HG03196 (cell line): Measurements from ENCODE around the gene NDUFB1.

Experiments
- ATAC-seq: cut with Tn5 transposase; IDR thresholded peaks from one replicate; pipeline ENCODE4 v1.9.1; 2021; ENCODE audit not compliant: unreplicated experiment

The NDUFB1 gene

DNA sequence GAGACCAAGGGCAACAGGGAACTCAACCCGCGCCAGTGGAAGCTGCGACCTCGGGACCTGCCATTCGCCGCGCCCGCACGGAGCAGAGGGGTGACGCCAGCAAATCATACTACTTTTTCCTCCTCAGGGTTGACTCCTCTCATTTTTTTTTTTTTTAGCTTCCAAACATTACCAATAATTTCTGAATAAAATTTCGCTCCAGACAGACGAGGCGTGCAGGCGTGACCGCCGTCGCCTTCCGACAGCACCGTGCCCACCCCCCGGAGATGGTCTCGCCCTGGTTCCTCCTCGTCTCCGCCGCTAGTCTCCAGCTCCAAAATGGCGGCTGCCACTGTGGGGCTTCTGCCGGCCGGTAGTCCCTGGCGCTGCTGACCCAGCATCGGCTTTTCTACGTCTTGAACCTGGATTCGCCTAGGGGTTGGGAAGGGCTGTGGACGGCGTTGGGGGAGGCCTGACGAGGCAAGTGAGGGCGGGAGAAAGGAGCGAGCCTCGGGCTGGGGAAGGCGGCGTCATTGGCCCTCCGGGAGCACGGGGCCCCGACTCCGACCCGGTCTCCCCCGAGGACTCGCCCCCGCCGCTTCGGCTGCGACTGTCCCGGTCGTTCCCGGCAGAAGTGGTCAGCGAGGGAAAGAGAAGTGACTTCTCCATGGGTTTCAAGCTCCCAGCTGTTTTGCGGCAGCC, at the start of gene NDUFB1, which contains the start of gene CPSF2:
Gene NDUFB1 (minus strand): TSS at position 37 of the 681 bp plus-strand sequence. CDS start 4,069 bp downstream, outside the sequence.
Gene CPSF2 (plus strand): TSS at position 300 of the 681 bp plus-strand sequence. CDS start 9,016 bp downstream, outside the sequence.
- ATAC-seq: peak; percentile 85

DNA sequence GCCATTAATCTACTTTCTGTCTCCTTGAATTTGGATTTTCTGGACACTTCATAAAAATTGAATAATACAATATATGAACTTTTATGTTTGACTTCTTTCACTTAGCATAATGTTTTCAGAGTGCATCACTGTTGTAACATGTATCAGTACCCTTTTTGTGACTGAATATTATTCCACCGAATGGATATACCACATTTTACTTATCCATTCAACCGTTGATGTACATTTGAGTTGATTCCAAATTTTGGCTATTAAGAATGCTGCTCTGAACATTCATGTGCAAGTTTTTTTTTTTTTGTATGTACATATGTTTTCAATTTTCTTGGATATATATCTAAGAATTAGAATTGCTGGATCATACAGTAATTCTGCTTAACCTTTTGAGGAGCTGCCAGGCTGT, 43.5 kb upstream of the NDUFB1 start:
- no peak for ATAC-seq

DNA sequence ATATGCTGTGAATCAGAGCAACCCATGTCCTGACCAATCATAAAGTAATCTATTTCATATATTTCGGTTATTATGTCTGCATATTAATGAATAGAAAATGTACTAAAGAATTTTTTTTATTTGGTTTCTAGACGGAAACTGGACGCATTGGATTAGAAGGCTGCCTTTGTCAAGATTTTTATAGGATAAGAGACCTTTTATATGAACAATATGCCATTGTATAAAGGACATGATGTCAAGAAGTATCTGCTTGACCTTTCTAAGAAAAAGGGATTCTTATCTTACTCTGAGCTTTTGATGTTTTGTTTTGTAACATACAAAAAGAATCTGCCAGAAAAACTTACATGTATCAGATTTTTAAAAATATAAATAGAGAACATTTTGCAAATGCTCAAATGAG, 40.0 kb upstream of the NDUFB1 start:
- ATAC-seq: no peak

DNA sequence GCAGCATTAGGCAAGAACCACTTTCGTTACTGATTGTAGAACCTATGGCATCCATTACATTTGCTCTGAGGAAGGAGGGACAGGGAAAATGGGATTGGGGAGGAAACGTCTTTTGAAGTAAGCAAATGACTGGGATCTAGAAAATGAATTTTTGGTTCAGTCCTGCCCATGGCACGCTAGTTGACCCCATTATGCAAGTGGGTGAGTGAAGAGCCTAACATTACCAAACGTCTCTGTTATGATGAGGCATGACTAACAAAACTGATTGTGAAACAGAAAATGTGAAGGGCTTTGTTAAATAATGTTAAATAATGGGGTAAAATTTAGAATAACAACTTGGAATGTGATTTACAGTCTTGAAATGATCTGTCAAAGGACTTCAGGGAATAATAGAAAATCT, 39.1 kb upstream of the NDUFB1 start:
- no peak for ATAC-seq

DNA sequence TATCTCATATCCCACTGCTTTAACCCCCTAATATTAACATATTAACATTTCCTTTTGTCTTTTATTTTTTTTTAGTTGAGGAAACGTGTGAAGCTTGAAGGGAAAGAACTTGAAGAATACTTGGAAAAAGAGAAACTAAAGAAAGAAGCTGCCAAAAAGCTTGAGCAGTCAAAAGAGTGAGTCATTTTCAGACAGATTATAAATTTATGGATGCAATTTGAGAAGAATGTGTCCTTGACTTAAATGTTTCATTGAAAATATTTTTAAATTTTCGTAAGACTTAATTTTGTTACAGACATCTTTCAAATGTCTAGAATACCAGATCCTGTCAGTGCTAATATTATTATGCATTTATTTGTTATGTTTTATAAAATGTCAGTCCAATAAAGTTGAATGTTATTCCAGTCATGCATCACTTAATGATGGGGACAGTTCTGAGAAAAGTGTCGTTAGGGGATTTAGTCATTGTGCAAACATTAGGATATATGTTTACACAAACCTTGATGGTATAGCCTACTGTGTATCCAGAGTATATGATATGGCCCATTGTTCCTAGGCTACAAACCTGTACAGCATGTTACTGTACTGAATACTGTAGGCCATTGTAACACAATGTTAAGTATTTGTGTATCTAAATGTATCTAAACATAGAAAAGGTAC, 32.9 kb upstream of the NDUFB1 start:
- ATAC-seq: no peak

DNA sequence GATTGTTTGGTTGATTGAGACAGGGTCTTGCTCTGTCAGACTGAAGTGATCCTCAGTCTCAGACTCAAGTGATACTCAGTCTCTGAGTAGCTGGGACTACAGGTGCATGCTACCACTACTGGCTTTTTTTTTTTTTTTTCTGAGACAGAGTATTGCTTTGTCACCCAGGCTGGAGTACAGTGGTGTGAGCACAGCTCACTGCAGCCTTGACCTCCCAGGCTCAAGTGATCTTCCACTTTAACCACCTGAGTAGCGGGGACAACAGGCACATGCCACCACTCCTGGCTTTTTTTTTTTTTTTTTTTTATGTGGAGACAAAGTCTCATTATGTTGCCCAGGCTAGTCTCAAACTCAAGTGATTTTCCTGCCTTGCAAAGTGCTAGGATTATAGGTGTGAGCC, 32.1 kb upstream of the NDUFB1 start:
- ATAC-seq: no peak

DNA sequence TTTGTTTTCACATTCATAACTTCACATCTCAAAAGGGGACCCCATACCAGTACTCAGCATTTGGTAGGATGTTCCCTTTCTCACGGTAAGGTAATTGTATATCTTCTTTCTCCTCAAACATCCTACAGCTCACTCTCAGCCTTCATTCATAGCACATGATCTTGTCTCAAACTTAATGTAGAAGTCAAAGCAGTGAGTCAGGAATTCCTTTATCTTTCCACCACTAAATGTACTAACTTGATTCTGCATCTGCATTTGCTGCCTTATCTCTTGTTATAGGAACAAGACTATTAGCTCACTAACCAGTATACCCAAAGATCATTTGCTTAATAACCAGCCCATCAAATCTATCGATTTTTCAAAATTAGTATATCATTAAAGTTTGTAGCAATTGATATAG, 23.2 kb upstream of the NDUFB1 start:
- ATAC-seq: no peak

DNA sequence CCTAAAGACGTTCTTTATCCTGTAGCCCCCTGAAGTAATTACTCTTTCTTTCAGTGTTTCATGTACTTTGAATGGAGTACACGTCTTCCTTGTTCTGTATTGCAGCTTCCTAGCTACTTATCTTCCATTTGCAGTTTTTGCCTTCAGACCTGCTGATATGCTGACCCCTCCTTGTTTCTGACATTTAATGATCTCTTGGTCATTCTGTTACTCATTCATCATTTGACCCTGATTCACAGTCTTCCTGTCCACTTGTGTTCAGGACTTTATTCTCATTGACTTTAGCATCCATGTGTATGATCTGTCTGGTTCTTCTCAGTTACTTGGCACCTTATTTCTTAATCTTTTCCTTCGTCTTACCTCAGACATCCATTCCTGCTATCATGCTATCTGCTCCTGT, 22.5 kb upstream of the NDUFB1 start:
- no peak for ATAC-seq

DNA sequence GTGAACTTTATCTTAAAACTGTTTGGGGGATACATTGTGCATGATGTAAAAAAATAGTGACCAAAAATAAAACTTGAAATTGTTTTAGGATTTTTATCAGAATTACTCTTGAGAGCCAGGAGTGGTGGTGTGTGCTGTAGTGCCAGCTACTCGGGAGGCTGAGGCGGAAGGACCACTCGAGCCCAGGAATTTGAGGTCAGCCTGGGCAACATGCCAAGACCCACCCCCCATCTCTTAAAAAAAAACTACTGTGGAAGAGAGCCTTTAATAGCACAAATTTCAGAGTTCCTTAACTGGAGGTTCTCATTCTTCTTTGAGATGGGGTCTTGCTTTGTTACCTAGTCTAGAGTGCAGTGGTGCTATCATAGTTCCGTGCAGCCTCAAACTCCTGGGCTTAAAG, 21.8 kb upstream of the NDUFB1 start:
- no peak for ATAC-seq

DNA sequence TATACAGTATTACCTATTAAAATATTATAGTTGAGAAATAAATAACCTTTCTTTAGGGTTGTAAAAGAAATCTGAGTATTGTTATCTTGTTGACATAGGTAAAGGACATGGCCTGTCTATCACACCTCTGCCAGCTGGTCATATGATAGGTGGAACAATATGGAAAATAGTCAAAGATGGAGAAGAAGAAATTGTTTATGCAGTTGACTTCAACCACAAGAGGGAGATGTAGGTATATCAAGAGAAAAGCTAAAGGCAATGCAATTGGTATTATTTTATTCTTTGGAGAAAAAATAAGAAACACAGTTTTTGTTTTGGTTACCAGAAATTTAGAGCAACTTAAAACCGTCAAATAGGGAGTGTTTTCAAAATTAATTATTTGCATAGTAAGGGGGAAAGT, 13.8 kb upstream of the NDUFB1 start:
- no peak for ATAC-seq

DNA sequence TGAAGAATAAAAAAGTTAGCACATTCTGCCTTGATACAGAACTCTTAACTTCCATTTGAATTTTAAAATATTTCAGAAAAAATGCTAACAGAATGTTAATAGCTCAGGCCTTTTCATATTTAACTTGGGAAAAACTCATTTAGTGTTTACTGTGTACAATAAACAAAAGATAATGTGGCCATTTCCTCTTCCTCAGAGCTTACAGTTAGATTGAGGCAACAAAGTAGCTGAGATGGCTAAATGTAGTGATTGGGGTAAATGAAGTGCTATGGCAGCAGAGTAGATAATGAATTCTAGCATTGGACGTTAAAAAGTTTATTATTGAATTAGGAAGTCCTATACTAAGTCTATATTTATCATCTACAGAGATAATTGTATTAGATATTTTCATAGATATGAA, 12.9 kb upstream of the NDUFB1 start:
- ATAC-seq: no peak

DNA sequence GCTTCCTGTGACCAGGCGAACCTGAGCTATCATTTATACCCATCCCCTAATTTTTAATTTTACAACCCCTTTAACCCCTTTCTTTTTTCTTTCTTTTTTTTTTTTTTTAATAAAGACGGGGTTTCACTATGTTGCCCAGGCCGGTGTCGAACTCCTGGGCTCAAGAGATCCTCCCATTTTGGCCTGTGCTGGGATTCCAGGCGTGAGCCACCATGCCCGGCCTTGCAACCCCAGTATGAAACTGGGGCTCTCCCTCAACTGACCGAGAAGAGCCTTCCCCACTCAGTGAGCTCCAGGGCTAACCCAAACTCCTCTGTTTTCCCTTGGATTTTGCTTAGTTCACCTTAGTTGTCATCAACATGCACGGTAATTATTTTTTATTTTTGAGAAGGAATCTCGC, 1.3 kb upstream of the NDUFB1 start:
- no peak for ATAC-seq

DNA sequence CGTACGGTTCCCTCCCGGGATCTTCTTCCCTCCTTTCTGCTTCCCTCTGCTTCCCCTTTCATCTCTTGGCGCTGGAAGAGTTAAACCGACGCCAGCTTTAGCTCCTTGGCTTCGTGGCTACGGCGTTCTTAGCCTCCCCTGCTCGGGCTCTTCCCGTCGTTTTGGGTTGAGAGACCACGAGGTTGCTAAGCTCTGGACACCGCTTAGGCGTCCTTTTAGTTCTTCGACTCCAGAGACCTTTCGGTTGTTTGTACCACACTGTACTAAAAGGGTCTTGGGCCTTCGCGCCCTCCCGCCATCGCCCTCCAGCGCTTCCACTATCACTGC, 808 bp upstream of the NDUFB1 start:
- ATAC-seq: no peak

DNA sequence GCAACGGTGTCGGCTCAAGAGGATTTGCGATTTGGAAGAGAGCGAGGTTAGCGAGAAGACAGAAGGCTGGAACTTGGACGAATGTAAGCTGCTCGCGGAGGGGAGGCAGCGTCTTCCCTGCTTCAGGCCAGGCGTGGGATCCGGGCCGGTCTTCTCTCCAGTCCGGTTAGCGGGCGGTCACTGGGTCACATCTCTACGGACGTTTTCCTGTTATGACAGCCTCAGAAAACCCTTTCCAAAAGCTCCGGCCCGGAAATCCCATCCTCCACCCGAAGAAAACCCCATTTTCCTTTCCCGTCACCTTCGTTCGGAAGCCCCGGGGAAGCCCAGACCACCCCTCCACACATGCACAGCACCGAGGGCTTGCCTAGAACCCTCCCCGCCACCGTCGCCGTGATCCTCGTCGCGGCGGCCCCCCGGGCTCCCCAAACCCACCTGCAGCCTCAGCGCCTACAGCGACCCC, 268 bp downstream of the NDUFB1 start:
- peak; percentile 22 for ATAC-seq

DNA sequence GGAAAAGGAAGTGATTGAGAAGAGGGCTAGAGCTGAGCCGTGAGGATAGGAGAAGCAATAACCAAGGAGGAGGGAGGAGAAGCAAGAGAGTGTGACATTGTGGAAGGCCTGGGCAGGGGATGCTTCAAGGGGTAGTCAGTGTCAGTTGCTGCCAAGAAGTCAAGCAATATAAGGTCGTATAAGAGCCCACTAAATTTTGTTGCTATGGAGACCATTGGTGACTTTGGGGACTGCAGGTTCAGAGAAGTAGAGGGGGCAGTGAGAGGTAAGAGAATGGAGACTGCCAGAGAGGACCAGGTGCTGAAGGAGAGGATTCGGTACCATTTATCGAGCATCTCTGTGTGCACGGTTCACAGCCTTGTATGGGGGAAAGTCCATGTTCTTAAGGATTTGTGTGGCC, 12.0 kb downstream of the NDUFB1 start:
- ATAC-seq: no peak

DNA sequence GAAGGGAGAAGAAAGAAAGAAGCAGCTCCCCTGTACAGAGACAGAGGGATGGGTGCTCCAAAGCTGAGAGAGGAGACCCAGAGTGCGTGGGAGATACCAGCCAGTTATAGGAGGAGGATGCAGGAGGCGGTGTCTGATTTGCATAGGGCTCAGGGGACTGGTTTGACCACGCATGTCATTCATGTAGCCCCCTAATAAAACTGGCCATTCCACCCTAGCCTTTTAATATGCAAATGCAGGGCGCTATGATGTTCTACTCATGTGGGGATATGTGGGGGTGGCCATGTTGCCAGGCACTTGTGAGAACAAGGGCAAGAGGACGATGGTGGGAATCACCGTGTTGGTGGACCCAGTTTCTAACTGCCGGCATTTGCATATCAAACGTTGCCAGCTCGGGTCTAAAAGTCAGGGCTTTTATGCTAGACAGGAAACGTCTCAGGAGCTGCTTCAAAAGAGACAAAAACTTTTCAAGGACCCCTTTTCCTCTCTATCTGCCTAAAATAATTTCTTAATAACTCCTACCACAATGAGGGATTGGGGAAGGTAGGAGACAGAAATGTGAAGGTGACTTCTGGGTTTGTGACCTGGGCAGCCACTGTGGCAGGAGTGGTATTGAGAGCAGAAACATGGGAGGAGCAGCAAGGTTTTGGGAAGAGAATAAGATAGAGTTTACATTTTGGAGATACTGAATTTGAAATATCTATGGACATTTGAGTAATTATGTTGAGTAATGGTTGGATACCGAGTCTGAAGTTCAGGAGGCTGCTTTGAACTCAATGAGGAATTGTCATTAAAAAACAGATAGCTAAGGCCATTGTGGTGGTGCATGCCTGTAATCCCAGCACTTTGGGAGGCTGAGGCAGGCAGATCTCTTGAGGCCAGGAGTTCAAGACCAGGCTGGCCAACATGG, 12.9 kb downstream of the NDUFB1 start:
- ATAC-seq: no peak

DNA sequence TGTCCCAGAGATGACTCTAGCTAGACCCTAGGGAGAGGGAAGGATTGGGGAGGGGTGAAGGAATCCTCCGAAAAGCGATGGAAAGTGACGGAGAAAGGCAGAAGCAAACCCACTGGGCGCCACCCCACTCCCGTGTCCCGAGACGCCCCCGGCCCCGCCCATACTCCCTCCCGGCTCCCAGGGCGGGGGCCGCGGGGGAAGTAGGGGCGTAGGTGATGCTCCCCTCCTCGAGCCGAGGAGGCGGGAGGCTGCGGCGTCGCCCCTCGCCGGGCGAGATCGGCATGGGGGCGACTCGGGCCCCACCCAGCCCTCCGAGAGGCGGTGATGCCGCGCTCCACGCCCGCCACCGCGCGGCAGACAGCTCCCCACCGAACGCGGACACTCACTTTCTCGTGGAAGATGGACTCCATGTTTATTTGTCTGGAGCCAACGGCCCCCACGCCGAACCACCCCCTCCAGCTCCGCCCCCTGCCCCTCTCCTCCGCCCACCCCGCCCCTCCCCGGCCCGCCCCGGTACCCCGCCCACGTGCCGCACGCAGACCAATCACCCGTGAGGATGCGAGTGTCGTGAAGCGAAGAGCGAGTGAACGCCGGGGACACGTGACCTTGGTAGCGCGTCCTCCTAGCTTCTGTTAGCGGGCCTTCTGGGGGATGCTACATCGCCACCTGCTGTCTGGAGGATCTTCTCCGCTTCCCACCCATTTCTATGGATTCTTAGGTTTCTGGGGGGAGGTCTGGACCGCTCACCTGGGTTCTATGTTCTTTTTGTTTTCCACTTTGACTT, 15.2 kb downstream of the NDUFB1 start, which contains the start of gene ATXN3:
Gene ATXN3 (minus strand): TSS at position 440 of the 784 bp plus-strand sequence. CDS start 30 bp downstream, at position 410.
- ATAC-seq: peak; percentile 88

DNA sequence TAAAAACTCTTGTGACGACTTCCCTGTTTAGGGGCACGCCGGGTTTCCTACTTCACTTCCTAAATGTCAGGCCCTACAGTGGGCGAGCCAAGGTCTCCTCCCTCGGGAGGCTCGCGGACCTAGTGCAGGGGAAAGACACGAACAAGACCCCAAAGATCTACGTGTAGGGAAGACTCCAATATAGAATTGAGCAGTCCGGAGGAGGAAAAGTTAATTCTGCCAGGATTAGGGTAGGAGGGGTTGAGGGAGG, 15.7 kb downstream of the NDUFB1 start:
- peak; percentile 20 for ATAC-seq

DNA sequence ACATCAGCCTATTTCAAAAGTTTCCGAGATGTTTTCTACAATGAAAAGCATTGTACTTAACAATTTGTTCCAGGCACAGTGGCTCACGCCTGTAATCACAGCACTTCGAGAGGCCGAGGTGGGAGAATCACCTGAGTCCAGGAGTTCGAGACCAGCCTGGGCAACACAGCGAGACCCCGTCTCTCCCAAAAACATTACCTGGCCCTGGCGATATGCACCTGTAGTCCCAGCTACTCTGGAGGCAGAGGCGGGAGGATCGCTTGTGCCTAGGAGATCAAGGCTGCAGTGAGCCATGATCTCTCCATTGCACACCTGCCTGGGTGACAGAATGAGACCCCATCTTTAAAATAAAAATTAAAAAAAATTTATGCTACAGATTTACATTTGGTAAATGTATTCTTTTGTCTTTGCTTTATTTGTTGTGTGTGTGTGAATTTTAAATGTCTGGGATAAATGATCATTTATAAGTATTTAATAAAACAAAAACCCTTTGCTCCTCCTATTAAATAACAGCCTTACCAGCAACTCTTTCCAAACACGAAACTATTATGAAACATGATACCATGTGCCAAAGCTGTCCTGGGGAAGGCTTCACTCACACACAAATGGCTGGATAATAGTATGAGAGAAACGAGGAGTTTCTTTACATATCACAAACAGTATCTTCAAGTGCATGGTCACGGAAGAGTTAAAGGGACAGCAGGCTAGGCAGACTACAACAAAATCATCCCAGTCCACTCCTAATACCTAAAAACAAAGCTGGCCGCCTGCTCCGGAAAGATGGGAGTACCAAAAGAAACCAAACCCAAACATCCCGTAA, 16.2 kb downstream of the NDUFB1 start:
- no peak for ATAC-seq

DNA sequence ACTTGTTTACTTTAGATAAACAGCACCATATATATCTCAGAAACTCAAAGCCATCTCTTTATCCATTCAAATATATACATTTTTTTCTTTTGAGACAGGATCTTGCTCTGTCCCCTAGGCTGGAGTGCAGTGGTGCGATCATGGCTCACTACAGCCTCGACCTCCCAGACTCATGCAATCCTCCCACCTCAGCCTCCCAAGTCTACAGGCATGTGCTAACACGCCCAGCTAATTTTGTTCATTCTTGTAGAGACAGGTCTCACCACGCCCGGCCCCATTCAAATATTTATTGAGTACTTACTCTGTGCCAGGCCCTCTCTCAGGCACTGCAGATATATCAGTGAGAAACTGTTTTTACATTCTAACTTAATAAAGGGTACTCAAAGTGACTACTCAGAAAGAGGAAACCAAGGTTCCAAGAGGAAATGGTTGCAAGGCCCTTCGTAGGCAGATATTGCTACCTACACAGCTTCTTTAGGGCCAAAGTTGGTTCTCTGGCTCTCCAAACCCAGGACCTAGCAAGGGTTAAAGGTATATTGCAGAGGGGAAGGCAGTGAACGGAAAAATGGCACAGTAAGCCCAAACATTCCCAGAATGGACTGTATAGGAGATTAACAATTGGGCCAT, 18.0 kb downstream of the NDUFB1 start:
- no peak for ATAC-seq
